ENCODE measurements around the gene FOXJ3.

Gene FOXJ3

DNA sequence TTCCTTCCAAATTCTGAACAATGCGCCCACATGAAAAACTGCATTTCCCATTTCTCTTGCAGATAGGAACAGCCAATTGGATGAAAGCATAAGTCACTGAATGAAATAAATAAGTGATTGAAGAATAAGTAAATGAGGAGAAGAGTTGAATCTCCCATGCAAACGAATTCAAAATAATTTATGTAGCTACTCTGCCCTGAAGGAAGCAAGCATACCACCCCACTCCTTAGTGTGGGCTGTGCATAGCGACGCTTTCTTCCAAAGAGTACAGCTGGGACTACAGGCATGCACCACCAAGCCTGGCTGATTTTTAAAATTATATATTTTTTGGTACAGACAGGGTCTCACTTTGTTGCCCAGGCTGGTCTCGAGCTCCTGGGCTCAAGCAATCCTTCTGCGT, 29.1 kb upstream of the FOXJ3 start:
- TF ChIP-seq, protein P1, sequence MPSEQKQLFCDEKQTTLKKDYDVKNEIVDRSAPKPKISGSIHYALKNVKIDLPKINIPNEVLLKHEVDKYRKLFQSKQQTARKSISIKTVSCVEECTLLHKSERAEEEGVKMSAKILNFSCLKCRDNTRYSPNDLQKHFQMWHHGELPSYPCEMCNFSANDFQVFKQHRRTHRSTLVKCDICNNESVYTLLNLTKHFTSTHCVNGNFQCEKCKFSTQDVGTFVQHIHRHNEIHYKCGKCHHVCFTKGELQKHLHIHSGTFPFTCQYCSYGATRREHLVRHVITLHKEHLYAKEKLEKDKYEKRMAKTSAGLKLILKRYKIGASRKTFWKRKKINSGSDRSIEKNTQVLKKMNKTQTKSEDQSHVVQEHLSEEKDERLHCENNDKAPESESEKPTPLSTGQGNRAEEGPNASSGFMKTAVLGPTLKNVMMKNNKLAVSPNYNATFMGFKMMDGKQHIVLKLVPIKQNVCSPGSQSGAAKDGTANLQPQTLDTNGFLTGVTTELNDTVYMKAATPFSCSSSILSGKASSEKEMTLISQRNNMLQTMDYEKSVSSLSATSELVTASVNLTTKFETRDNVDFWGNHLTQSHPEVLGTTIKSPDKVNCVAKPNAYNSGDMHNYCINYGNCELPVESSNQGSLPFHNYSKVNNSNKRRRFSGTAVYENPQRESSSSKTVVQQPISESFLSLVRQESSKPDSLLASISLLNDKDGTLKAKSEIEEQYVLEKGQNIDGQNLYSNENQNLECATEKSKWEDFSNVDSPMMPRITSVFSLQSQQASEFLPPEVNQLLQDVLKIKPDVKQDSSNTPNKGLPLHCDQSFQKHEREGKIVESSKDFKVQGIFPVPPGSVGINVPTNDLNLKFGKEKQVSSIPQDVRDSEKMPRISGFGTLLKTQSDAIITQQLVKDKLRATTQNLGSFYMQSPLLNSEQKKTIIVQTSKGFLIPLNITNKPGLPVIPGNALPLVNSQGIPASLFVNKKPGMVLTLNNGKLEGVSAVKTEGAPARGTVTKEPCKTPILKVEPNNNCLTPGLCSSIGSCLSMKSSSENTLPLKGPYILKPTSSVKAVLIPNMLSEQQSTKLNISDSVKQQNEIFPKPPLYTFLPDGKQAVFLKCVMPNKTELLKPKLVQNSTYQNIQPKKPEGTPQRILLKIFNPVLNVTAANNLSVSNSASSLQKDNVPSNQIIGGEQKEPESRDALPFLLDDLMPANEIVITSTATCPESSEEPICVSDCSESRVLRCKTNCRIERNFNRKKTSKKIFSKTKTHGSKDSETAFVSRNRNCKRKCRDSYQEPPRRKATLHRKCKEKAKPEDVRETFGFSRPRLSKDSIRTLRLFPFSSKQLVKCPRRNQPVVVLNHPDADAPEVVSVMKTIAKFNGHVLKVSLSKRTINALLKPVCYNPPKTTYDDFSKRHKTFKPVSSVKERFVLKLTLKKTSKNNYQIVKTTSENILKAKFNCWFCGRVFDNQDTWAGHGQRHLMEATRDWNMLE (tag by site-specific recombination; conservative IDR thresholded peaks at IDR 0.05; ENCODE audit: low read depth): no peak
- TF ChIP-seq ZNF768 (tag by site-specific recombination; IDR thresholded peaks at IDR 0.05) (no peak), ZFP37 (tag by site-specific recombination; IDR thresholded peaks at IDR 0.05) (no peak), ZNF830 (tag by site-specific recombination; IDR thresholded peaks at IDR 0.05; ENCODE audit: low read depth) (no peak), IKZF3 (tag by site-specific recombination; IDR thresholded peaks at IDR 0.05) (no peak), BCL11A (tag by site-specific recombination; IDR thresholded peaks at IDR 0.05; ENCODE audit: low read depth) (no peak), ZNF510 (tag by site-specific recombination; IDR thresholded peaks at IDR 0.05; ENCODE audit: insufficient replicate concordance) (no peak), ZNF416 (tag by site-specific recombination; IDR thresholded peaks at IDR 0.05) (no peak), ZNF530 (tag by site-specific recombination; IDR thresholded peaks at IDR 0.05; ENCODE audit: low read depth) (no peak), KLF9 (tag by site-specific recombination; IDR thresholded peaks at IDR 0.05; ENCODE audit: low read depth) (no peak), ZIC2 (tag by site-specific recombination; IDR thresholded peaks at IDR 0.05) (no peak), ZNF473 (tag by site-specific recombination; IDR thresholded peaks at IDR 0.05) (no peak), RBAK (tag by site-specific recombination; IDR thresholded peaks at IDR 0.05) (no peak)
- TF ChIP-seq, protein P2, sequence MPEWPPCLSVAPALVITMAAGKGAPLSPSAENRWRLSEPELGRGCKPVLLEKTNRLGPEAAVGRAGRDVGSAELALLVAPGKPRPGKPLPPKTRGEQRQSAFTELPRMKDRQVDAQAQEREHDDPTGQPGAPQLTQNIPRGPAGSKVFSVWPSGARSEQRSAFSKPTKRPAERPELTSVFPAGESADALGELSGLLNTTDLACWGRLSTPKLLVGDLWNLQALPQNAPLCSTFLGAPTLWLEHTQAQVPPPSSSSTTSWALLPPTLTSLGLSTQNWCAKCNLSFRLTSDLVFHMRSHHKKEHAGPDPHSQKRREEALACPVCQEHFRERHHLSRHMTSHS (tag by site-specific recombination; IDR thresholded peaks at IDR 0.05): no peak
- POLR2A ChIA-PET: no interaction called here
- CTCF ChIA-PET: interaction anchor here (0.7 kb wide), 1 partner anchor 39 kb away, joined by 3 read pairs; no protein-coding TSS in a partner anchor

DNA sequence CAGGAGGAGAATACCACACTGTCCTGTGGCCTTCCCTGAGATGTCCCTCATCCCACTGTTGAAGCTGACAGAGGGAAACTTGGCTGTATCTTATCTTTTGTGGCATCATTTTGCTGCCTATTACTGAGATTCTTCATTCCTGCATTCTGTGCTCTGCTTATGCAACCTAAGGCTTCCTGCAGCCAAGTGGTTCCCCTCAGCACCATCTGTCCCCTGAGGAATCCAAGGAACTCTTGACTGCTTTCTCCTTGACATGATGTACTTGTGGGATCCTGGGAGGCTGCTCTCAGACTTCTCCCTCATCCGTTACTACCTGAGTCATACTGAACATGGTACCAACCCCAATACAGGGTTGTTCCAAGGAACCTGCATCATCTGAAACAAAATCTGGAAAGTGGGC, 24.4 kb upstream of the FOXJ3 start:
- Histone ChIP-seq H3K4me3 (ENCODE audit: low read depth, low read length) (no peak overlapping the region), H3K9me3 (ENCODE audit: control insufficient read depth, insufficient read depth, low read depth, low read length) (no peaks in the 10 kb centered on the region), H3K4me1 (ENCODE audit: control insufficient read depth, insufficient read depth, low read length) (no peaks in the 10 kb centered on the region), H3K27ac (ENCODE audit: extremely low read depth, low read depth, low read length) (no peak overlapping the region), H3K36me3 (ENCODE audit: control insufficient read depth in 2 of 2, insufficient read depth in 1 of 2, low read length in 2 of 2) (no peaks in the 10 kb centered on the region)
- ChIA-PET CTCF (no interaction called here), POLR2A (no interaction called here)
- no peak for TF ChIP-seq SP3 (tag by site-specific recombination; IDR thresholded peaks at IDR 0.05)
- TF ChIP-seq, protein P3, sequence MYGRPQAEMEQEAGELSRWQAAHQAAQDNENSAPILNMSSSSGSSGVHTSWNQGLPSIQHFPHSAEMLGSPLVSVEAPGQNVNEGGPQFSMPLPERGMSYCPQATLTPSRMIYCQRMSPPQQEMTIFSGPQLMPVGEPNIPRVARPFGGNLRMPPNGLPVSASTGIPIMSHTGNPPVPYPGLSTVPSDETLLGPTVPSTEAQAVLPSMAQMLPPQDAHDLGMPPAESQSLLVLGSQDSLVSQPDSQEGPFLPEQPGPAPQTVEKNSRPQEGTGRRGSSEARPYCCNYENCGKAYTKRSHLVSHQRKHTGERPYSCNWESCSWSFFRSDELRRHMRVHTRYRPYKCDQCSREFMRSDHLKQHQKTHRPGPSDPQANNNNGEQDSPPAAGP (tag by site-specific recombination; IDR thresholded peaks at IDR 0.05): no peak
- TF ChIP-seq TRIM28 (IDR thresholded peaks at IDR 0.05; ENCODE audit: borderline replicate concordance, low read length): no peak
- TF ChIP-seq, protein P4, sequence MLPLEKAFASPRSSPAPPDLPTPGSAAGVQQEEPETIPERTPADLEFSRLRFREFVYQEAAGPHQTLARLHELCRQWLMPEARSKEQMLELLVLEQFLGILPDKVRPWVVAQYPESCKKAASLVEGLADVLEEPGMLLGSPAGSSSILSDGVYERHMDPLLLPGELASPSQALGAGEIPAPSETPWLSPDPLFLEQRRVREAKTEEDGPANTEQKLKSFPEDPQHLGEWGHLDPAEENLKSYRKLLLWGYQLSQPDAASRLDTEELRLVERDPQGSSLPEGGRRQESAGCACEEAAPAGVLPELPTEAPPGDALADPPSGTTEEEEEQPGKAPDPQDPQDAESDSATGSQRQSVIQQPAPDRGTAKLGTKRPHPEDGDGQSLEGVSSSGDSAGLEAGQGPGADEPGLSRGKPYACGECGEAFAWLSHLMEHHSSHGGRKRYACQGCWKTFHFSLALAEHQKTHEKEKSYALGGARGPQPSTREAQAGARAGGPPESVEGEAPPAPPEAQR (tag by site-specific recombination; IDR thresholded peaks at IDR 0.05): no peak
- no peak for TF ChIP-seq ZNF174 (tag by site-specific recombination; IDR thresholded peaks at IDR 0.05)
- TF ChIP-seq FEZF1 (tag by site-specific recombination; IDR thresholded peaks at IDR 0.05): no peak
- TF ChIP-seq ZNF510 (tag by site-specific recombination; IDR thresholded peaks at IDR 0.05; ENCODE audit: insufficient replicate concordance): no peak
- TF ChIP-seq OSR2 (tag by site-specific recombination; IDR thresholded peaks at IDR 0.05): no peak
- no peak for TF ChIP-seq ZNF548 (tag by site-specific recombination; IDR thresholded peaks at IDR 0.05)
- TF ChIP-seq, protein P5, sequence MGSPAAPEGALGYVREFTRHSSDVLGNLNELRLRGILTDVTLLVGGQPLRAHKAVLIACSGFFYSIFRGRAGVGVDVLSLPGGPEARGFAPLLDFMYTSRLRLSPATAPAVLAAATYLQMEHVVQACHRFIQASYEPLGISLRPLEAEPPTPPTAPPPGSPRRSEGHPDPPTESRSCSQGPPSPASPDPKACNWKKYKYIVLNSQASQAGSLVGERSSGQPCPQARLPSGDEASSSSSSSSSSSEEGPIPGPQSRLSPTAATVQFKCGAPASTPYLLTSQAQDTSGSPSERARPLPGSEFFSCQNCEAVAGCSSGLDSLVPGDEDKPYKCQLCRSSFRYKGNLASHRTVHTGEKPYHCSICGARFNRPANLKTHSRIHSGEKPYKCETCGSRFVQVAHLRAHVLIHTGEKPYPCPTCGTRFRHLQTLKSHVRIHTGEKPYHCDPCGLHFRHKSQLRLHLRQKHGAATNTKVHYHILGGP (tag by site-specific recombination; IDR thresholded peaks at IDR 0.05): no peak

More for the DNA sequence above, 29.1 kb upstream of the FOXJ3 start:
- H3K36me3 ChIP-seq (ENCODE audit: control insufficient read depth in 2 of 2, insufficient read depth in 1 of 2, low read length in 2 of 2): no peaks in the 10 kb centered on the region
- H3K4me3 ChIP-seq (ENCODE audit: low read depth, low read length): no peak overlapping the region
- no peak overlapping the region for H3K27ac ChIP-seq (ENCODE audit: extremely low read depth, low read depth, low read length)
- no peaks in the 10 kb centered on the region for H3K4me1 ChIP-seq (ENCODE audit: control insufficient read depth, insufficient read depth, low read length)
- H3K9me3 ChIP-seq (ENCODE audit: control insufficient read depth, insufficient read depth, low read depth, low read length): no peaks in the 10 kb centered on the region

All from HEK293 (cell line).